Measurements from ENCODE around the gene ATXN3. TPM values are rescaled to one million over a fixed set of nuclear protein-coding genes. Genes with fewer than 3 reads are reported as not detected.
A peak's percentile ranks its signal among the peaks of the same experiment; 100 is the strongest.

ATXN3 gene
- total RNA-seq, 4 donors from 2014 or later: 47.5 to 166 (median 121) TPM

DNA sequence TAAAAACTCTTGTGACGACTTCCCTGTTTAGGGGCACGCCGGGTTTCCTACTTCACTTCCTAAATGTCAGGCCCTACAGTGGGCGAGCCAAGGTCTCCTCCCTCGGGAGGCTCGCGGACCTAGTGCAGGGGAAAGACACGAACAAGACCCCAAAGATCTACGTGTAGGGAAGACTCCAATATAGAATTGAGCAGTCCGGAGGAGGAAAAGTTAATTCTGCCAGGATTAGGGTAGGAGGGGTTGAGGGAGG is 564 bp downstream of the ATXN3 start:
- peak; percentile 55 for DNase-seq
- intact Hi-C loops (cut with DNase I; ENCODE audit: low total_unique reads): no loop called here
- TF ChIP-seq, protein P1, sequence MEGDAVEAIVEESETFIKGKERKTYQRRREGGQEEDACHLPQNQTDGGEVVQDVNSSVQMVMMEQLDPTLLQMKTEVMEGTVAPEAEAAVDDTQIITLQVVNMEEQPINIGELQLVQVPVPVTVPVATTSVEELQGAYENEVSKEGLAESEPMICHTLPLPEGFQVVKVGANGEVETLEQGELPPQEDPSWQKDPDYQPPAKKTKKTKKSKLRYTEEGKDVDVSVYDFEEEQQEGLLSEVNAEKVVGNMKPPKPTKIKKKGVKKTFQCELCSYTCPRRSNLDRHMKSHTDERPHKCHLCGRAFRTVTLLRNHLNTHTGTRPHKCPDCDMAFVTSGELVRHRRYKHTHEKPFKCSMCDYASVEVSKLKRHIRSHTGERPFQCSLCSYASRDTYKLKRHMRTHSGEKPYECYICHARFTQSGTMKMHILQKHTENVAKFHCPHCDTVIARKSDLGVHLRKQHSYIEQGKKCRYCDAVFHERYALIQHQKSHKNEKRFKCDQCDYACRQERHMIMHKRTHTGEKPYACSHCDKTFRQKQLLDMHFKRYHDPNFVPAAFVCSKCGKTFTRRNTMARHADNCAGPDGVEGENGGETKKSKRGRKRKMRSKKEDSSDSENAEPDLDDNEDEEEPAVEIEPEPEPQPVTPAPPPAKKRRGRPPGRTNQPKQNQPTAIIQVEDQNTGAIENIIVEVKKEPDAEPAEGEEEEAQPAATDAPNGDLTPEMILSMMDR (IDR thresholded peaks at IDR 0.05): no peak
- TF ChIP-seq POLR2A (IDR thresholded peaks at IDR 0.05): no peak
- Histone ChIP-seq H3K9me3 (no peaks in the 10 kb centered on the region), H3K36me3 (no peaks in the 10 kb centered on the region), H3K4me3 (peak overlapping the region; percentile 77 to 81), H3K27ac (peak overlapping the region; percentile 96 to 98), H3K4me1 (peaks cover 5 to 11% of the 10 kb centered on the region in 2 donors), H3K27me3 (no peaks in the 10 kb centered on the region)

DNA sequence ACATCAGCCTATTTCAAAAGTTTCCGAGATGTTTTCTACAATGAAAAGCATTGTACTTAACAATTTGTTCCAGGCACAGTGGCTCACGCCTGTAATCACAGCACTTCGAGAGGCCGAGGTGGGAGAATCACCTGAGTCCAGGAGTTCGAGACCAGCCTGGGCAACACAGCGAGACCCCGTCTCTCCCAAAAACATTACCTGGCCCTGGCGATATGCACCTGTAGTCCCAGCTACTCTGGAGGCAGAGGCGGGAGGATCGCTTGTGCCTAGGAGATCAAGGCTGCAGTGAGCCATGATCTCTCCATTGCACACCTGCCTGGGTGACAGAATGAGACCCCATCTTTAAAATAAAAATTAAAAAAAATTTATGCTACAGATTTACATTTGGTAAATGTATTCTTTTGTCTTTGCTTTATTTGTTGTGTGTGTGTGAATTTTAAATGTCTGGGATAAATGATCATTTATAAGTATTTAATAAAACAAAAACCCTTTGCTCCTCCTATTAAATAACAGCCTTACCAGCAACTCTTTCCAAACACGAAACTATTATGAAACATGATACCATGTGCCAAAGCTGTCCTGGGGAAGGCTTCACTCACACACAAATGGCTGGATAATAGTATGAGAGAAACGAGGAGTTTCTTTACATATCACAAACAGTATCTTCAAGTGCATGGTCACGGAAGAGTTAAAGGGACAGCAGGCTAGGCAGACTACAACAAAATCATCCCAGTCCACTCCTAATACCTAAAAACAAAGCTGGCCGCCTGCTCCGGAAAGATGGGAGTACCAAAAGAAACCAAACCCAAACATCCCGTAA is 1.1 kb downstream of the ATXN3 start:
- DNase-seq: no peak
- no peaks in the 10 kb centered on the region for H3K27me3 ChIP-seq
- H3K4me3 ChIP-seq: peak overlapping the region; percentile 77 to 81
- H3K27ac ChIP-seq: peak overlapping the region; percentile 96 to 98
- TF ChIP-seq POLR2A (IDR thresholded peaks at IDR 0.05): no peak
- TF ChIP-seq, protein P1 (IDR thresholded peaks at IDR 0.05): no peak
- no peaks in the 10 kb centered on the region for H3K9me3 ChIP-seq
- intact Hi-C loops (cut with DNase I; ENCODE audit: low total_unique reads): no loop called here
- no peaks in the 10 kb centered on the region for H3K36me3 ChIP-seq
- peaks cover 5 to 11% of the 10 kb centered on the region in 2 donors for H3K4me1 ChIP-seq

DNA sequence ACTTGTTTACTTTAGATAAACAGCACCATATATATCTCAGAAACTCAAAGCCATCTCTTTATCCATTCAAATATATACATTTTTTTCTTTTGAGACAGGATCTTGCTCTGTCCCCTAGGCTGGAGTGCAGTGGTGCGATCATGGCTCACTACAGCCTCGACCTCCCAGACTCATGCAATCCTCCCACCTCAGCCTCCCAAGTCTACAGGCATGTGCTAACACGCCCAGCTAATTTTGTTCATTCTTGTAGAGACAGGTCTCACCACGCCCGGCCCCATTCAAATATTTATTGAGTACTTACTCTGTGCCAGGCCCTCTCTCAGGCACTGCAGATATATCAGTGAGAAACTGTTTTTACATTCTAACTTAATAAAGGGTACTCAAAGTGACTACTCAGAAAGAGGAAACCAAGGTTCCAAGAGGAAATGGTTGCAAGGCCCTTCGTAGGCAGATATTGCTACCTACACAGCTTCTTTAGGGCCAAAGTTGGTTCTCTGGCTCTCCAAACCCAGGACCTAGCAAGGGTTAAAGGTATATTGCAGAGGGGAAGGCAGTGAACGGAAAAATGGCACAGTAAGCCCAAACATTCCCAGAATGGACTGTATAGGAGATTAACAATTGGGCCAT is 2.9 kb downstream of the ATXN3 start:
- Histone ChIP-seq H3K27me3 (no peaks in the 10 kb centered on the region), H3K4me3 (no peak overlapping the region), H3K27ac (no peak overlapping the region), H3K9me3 (no peaks in the 10 kb centered on the region), H3K36me3 (no peaks in the 10 kb centered on the region), H3K4me1 (peaks cover 5 to 11% of the 10 kb centered on the region in 2 donors)
- no peak for DNase-seq
- TF ChIP-seq POLR2A (IDR thresholded peaks at IDR 0.05): no peak
- TF ChIP-seq, protein P1 (IDR thresholded peaks at IDR 0.05): no peak
- intact Hi-C loops (cut with DNase I; ENCODE audit: low total_unique reads): no loop called here

DNA sequence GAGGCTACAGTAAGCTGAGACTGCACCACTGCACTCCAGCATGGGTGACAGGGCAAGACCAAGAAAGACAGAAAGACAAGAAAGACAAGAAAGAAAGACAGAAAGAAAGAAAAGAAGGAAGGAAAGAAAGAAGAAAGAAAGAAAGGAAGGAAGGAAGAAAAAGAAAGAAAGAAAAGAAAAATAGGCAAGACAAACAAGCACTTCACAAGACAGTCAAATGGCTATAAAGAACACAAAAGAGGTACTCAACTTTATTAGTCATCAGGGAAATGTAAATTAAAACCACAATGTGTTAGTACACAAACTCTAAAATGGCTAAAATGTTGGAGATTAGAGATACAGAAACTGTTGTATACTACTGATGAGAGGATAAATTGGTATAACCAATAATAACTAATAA is 6.6 kb downstream of the ATXN3 start:
- Histone ChIP-seq H3K27me3 (no peaks in the 10 kb centered on the region), H3K4me3 (no peak overlapping the region), H3K36me3 (no peaks in the 10 kb centered on the region), H3K9me3 (no peaks in the 10 kb centered on the region), H3K4me1 (peaks cover 5 to 11% of the 10 kb centered on the region in 2 donors), H3K27ac (no peak overlapping the region)
- intact Hi-C loops (cut with DNase I; ENCODE audit: low total_unique reads): no loop called here
- TF ChIP-seq, protein P1 (IDR thresholded peaks at IDR 0.05): no peak
- TF ChIP-seq POLR2A (IDR thresholded peaks at IDR 0.05): no peak
- no peak for DNase-seq

DNA sequence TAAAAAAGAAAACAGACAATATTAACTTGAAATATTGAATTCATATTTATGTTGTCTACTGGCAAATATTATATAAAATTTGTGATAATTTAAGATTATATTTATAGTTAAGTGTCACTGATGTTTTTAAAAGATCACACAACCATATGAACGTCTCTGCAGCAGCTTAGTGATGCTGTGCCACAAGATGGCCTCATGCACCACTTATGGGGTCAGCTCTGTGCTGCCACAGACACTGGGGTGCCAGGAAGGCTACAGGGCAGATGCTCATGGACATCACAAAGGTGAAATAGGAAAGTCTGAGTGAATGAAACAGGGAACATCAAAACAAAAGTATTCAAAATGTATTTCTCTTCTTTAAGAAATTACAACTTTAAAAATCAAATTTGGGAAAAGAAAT is 13.1 kb downstream of the ATXN3 start:
- no peaks in the 10 kb centered on the region for H3K4me1 ChIP-seq
- no peaks in the 10 kb centered on the region for H3K9me3 ChIP-seq
- TF ChIP-seq, protein P1 (IDR thresholded peaks at IDR 0.05): no peak
- TF ChIP-seq POLR2A (IDR thresholded peaks at IDR 0.05): no peak
- H3K27ac ChIP-seq: no peak overlapping the region
- no peak overlapping the region for H3K4me3 ChIP-seq
- intact Hi-C loops (cut with DNase I; ENCODE audit: low total_unique reads): no loop called here
- no peaks in the 10 kb centered on the region for H3K36me3 ChIP-seq
- DNase-seq: no peak
- no peaks in the 10 kb centered on the region for H3K27me3 ChIP-seq
